RWPE2 (cell line): Measurements from ENCODE around the gene GAPDHS.
A peak's percentile ranks its signal among the peaks of the same experiment; 100 is the strongest.

Source experiments
- ATAC-seq: fragments of 200-7000 bp; cut with Tn5 transposase; 3 replicates; pipeline ENCODE4 v1.9.1; 2021; ENCODE audit warnings: low read depth
- DNase-seq: peaks from one replicate; pipeline ENCODE4 v3.0.0-alpha.2; 2020; ENCODE audit warnings: low spot score
- H3K27ac ChIP-seq: fragments of 450-650 bp; 2 replicates; pipeline ENCODE4 v1.5.1; 2017; ENCODE audit warnings: mild to moderate bottlenecking; ENCODE audit not compliant: poor library complexity, severe bottlenecking
- H3K27me3 ChIP-seq: fragments of 250-450 bp; sonication (Bioruptor Pico); 2 replicates; pipeline ENCODE4 v1.5.1; 2021; ENCODE audit warnings: mild to moderate bottlenecking, moderate library complexity; ENCODE audit not compliant: insufficient read depth, poor library complexity, severe bottlenecking
- H3K36me3 ChIP-seq: fragments of 250-450 bp; sonication (Bioruptor Pico); 2 replicates; pipeline ENCODE4 v1.5.1; 2020; ENCODE audit warnings: low read depth, mild to moderate bottlenecking, moderate library complexity
- H3K4me1 ChIP-seq: fragments of 250-450 bp; sonication (Bioruptor Pico); 2 replicates; pipeline ENCODE4 v1.5.1; 2021; ENCODE audit warnings: mild to moderate bottlenecking, moderate library complexity; ENCODE audit not compliant: insufficient read depth, poor library complexity, severe bottlenecking
- H3K4me3 ChIP-seq: fragments of 250-450 bp; sonication (Bioruptor Pico); 2 replicates; pipeline ENCODE4 v1.5.1; 2021; ENCODE audit warnings: mild to moderate bottlenecking, moderate library complexity; ENCODE audit not compliant: severe bottlenecking
- H3K9me3 ChIP-seq: fragments of 250-450 bp; sonication (Bioruptor Pico); 2 replicates; pipeline ENCODE4 v1.5.1; 2021; ENCODE audit warnings: mild to moderate bottlenecking, moderate library complexity; ENCODE audit not compliant: severe bottlenecking
- TF ChIP-seq, protein P1 (sequence below): fragments of 450-650 bp; IDR thresholded peaks from one replicate; pipeline ENCODE4 v1.5.1; 2017; ENCODE audit warnings: mild to moderate bottlenecking, moderate library complexity; ENCODE audit not compliant: poor library complexity, severe bottlenecking

GAPDHS gene

DNA sequence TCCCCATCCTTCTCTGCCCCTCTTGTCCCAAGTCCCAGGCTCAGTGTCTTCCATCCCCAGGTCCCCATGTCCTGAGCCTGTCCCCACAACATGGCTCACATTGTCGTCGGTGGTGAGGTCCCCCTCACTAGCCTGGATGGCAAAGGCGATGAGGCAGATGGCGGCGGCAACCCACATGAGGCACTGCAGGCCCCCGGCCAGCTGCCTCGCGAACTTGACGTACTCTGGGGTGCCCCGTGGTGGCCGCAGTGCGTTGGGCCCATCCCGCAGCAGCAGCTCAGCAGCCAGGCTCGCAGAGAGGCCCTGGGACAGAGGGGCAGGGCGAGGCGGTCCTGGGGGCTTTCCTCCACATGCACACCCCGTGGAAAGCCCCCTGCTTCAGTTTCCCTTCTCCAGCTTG is 29.1 kb downstream of the GAPDHS start:
- ATAC-seq (no peak), DNase-seq (peak; percentile 33)
- Histone ChIP-seq H3K27me3 (peaks cover 8% of the 10 kb centered on the region), H3K27ac (no peak overlapping the region), H3K36me3 (no peaks in the 10 kb centered on the region), H3K4me1 (no peaks in the 10 kb centered on the region), H3K9me3 (no peaks in the 10 kb centered on the region), H3K4me3 (no peak overlapping the region)
- TF ChIP-seq, protein P1, sequence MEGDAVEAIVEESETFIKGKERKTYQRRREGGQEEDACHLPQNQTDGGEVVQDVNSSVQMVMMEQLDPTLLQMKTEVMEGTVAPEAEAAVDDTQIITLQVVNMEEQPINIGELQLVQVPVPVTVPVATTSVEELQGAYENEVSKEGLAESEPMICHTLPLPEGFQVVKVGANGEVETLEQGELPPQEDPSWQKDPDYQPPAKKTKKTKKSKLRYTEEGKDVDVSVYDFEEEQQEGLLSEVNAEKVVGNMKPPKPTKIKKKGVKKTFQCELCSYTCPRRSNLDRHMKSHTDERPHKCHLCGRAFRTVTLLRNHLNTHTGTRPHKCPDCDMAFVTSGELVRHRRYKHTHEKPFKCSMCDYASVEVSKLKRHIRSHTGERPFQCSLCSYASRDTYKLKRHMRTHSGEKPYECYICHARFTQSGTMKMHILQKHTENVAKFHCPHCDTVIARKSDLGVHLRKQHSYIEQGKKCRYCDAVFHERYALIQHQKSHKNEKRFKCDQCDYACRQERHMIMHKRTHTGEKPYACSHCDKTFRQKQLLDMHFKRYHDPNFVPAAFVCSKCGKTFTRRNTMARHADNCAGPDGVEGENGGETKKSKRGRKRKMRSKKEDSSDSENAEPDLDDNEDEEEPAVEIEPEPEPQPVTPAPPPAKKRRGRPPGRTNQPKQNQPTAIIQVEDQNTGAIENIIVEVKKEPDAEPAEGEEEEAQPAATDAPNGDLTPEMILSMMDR: no peak

DNA sequence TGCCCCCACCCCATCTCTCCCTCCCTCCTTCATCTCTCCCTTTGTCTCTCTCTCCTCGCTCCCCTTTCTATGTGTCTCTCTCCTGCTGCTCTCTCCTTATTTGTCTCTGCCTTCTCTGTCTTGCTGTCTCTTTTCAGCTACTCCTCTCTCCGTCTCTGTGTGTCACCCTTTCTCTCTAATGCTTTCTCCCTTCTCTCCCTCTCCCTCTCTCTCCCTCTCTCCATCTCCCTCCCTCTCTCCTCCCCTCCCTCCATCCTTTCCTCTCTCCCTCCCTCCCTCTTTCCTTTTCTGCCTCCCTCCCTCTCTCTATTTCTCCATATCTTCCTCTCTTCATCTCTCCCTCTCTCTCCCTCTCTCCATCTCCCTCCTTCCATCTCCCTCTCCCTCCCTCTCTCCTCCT is 29.5 kb downstream of the GAPDHS start:
- Histone ChIP-seq H3K4me3 (no peak overlapping the region), H3K4me1 (no peaks in the 10 kb centered on the region), H3K9me3 (no peaks in the 10 kb centered on the region), H3K27me3 (peaks cover 8% of the 10 kb centered on the region), H3K36me3 (no peaks in the 10 kb centered on the region), H3K27ac (no peak overlapping the region)
- DNase-seq (no peak), ATAC-seq (no peak)
- TF ChIP-seq, protein P1: no peak

DNA sequence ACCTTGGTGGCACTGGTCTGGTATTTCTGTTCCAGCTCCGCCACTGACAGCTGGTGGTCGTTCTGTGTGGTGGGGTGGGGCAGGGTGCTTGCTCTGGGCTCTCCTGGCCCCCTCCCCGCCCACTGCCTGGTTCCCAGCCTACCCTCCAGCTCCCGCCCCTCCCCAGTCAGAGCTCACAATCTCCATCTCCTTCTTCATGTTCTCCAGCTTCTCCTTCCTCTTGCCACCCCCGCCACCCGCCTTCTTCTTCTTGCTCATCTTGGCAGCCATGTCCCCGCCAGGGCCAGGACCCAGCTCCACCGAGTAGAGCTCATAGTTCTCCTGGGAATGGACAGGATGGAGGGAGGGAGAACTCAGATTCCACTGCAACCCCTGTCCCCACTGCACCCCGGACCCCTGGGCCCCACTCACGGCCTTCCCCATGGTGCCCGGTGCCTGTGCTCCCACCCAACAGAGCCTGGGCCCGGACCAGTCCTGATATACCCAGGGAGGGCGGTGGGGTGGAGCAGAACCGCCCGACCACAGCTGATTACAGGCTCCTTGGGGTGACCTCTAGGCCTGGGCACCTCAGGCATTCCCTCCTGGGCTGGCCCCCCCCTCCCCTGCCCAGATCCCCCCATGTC is 30.1 kb downstream of the GAPDHS start, which contains the start of gene ATP4A:
TSS of gene ATP4A (minus strand) at position 452 of the 623 bp plus-strand sequence. CDS start at position 423, 29 bp downstream.
- ATAC-seq: no peak
- H3K27ac ChIP-seq: no peak within 1 kb of the TSS
- no peaks in the 10 kb centered on the region for H3K9me3 ChIP-seq
- TF ChIP-seq, protein P1: no peak
- H3K4me3 ChIP-seq: no peak within 1 kb of the TSS
- no peaks in the 10 kb centered on the region for H3K4me1 ChIP-seq
- no peaks in the 10 kb centered on the region for H3K36me3 ChIP-seq
- no peak for DNase-seq
- peaks cover 8% of the 10 kb centered on the region for H3K27me3 ChIP-seq

DNA sequence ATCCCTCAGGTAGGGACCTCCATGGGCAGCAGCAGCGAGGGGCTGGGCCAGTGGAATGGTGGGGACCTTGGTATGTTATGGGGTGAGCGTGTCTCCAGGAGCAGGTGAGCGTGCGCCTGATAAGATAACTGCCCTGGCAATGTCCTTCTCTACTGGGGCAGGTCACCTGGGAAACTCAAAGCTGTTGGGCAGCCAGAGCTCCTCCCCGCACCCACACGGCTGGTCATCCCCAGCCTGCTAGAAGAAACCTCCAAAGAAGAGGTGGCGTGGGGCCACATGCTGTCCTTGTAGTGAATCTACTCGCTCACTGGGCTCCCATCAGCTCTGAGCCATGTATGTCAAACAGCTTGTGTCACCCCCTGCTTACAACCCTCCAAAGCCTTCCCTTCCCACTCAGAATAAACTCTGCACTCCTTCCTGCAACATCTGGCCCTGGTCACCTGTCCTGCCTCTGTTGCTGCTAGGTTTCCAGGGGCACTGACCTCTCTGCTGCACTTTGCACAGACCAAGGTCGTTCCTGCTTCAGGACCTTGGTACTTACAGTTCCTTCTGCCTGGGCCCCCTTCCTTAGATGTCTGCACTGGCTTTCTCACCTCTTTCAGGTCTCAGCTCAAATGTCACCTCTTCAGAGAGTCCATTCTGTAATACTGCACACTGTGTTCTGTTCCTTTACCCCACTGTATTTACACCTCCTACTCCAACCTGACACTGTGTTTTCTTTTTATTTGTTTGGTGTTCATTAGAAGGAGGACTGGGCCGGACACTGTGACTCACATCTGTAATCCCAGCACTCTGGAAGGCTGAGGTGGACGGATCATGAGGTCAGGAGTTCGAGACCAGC is 32.0 kb downstream of the GAPDHS start:
- DNase-seq (no peak), ATAC-seq (no peak)
- H3K4me3 ChIP-seq: no peak overlapping the region
- no peaks in the 10 kb centered on the region for H3K4me1 ChIP-seq
- TF ChIP-seq, protein P1: no peak
- H3K9me3 ChIP-seq: no peaks in the 10 kb centered on the region
- no peak overlapping the region for H3K27ac ChIP-seq
- no peaks in the 10 kb centered on the region for H3K36me3 ChIP-seq
- H3K27me3 ChIP-seq: no peaks in the 10 kb centered on the region

DNA sequence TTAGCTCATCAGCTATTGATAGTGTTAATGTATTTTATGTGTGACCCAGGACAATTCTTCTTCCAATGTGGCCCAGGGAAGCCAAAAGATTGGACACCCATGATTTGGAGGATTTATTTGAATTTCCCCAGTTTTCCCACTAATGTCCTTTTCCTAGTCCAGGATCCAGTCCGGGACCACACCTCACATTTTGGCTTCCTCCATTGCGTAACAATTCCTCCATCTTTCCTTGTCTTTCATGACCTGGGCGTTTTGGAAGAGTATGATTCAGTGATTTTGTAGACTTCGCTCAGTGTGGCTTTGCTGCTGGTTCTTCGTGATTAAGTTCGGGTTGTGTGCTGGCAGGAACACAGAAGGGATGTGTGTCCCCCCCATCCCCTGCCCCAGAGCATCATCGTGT is 33.5 kb downstream of the GAPDHS start:
- no peak overlapping the region for H3K27ac ChIP-seq
- TF ChIP-seq, protein P1: no peak
- no peak for ATAC-seq
- no peaks in the 10 kb centered on the region for H3K4me1 ChIP-seq
- H3K36me3 ChIP-seq: no peaks in the 10 kb centered on the region
- no peak for DNase-seq
- no peaks in the 10 kb centered on the region for H3K27me3 ChIP-seq
- no peaks in the 10 kb centered on the region for H3K9me3 ChIP-seq
- no peak overlapping the region for H3K4me3 ChIP-seq
